ENCODE results near the gene TBX1.

The TBX1 gene

DNA sequence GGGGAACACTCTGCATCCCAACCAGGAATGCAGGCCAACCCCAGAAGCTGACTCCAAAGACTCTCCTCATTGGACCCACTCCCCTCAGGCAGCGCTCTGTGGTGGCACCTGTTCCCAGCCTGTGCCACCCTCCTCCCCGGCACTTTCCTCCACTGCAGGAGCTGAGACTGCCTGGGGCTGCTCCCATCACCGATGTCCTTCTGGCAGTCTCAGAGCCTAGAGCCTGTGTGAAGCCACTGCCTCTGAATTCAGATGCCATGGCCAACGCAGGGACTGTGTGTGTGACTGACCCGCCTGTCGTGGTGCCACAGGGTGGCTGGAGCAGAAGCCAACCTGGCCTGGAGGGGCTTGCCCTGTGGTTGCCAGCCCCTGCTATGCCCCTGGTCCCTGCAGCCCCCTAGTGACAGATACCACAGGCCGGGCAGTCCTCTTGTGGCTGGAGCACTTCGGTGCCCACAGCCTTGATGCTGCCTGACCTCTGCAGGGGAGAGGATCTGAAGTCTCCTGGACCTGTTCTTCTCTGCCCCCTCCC lies 43.2 kb downstream of the TBX1 start:
- no peak overlapping the region for H3K27ac ChIP-seq
- H3K4me3 ChIP-seq (ENCODE audit: low read depth, low read length) = no peak overlapping the region
- in situ Hi-C loops (cut with HindIII; ENCODE audit: low pct_ligation_motif_present, low sequenced_read_pairs) = no loop called here
- DNase-seq = no peak
- no peaks in the 10 kb centered on the region for H3K27me3 ChIP-seq (replicated peaks)
- TF ChIP-seq, protein P1, sequence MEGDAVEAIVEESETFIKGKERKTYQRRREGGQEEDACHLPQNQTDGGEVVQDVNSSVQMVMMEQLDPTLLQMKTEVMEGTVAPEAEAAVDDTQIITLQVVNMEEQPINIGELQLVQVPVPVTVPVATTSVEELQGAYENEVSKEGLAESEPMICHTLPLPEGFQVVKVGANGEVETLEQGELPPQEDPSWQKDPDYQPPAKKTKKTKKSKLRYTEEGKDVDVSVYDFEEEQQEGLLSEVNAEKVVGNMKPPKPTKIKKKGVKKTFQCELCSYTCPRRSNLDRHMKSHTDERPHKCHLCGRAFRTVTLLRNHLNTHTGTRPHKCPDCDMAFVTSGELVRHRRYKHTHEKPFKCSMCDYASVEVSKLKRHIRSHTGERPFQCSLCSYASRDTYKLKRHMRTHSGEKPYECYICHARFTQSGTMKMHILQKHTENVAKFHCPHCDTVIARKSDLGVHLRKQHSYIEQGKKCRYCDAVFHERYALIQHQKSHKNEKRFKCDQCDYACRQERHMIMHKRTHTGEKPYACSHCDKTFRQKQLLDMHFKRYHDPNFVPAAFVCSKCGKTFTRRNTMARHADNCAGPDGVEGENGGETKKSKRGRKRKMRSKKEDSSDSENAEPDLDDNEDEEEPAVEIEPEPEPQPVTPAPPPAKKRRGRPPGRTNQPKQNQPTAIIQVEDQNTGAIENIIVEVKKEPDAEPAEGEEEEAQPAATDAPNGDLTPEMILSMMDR (IDR thresholded peaks at IDR 0.05; ENCODE audit: low read depth, low read length, missing control alignments) = no peak
- no peaks in the 10 kb centered on the region for H3K36me3 ChIP-seq (replicated peaks)

DNA sequence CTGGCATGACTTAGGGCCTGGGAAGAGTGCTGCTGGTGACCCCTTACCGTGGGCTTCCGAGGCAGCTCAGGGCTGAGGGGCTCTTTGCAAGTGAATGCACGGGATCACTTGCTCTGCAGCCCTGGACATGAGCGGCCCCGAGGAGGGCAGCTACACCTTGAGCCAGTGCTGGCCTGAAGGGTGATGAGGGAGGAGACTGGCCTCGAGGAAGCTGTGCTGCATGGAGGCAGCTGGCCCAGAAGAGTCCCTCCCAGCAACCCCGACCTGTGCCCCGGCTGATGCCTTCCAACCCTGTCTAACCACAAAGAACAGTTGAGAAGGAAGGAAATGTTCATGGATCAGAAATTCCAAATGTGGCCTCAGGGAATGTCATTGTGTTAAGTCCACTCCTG lies 45.2 kb downstream of the TBX1 start:
- no peak overlapping the region for H3K27ac ChIP-seq
- no peaks in the 10 kb centered on the region for H3K27me3 ChIP-seq (replicated peaks)
- no peak for DNase-seq
- in situ Hi-C loops (cut with HindIII; ENCODE audit: low pct_ligation_motif_present, low sequenced_read_pairs) = no loop called here
- no peaks in the 10 kb centered on the region for H3K36me3 ChIP-seq (replicated peaks)
- no peak overlapping the region for H3K4me3 ChIP-seq (ENCODE audit: low read depth, low read length)
- TF ChIP-seq, protein P1 (IDR thresholded peaks at IDR 0.05; ENCODE audit: low read depth, low read length, missing control alignments) = no peak

DNA sequence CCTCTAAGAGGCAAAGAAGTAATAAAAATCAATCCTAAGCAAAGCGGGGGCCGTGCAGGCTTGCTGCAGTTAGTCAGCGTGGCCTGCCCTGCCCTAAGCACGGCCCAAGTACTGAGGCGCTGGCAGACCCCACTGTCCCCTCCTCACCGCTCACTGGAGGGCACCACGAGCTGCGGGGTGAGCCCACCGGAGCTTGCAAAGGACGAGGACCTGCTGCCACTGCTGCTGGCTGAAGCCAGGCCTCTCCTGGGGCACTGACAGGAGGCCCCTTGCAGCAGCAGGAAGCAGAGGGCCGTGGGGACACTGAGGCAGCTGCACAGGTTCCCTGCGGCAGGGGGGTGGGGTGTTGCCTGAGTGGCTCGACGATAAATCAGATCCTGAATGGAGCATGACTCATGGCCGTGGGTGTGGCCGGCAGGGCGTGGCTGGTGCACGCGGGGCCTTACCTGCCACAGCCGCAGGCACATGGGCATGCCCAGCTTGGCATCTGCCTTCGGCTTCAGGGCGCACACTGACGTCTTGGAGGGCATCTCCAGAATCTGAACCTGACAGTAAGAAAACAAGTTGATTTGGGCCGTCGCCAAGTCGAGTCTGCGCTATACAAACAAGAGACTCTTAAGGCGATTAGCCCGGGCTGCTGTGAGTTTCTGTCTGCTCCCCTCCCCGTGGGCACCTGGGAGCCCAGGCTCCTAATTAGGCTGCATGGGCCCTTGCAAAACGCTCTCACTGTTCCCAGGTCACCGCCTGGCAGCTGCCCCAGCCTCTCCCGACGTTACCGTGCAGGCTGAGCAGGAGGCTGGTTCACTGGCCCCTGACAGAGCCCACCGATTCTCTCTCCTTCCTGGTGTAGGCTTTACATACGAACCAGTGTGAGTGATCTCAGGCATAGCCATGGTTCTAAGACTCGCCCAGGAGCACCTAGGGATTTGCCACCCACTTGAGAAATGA lies 45.9 kb downstream of the TBX1 start:
- no peaks in the 10 kb centered on the region for H3K27me3 ChIP-seq (replicated peaks)
- DNase-seq = no peak
- no peak overlapping the region for H3K27ac ChIP-seq
- H3K36me3 ChIP-seq (replicated peaks) = no peaks in the 10 kb centered on the region
- H3K4me3 ChIP-seq (ENCODE audit: low read depth, low read length) = no peak overlapping the region
- TF ChIP-seq, protein P1 (IDR thresholded peaks at IDR 0.05; ENCODE audit: low read depth, low read length, missing control alignments) = no peak
- in situ Hi-C loops (cut with HindIII; ENCODE audit: low pct_ligation_motif_present, low sequenced_read_pairs) = no loop called here

DNA sequence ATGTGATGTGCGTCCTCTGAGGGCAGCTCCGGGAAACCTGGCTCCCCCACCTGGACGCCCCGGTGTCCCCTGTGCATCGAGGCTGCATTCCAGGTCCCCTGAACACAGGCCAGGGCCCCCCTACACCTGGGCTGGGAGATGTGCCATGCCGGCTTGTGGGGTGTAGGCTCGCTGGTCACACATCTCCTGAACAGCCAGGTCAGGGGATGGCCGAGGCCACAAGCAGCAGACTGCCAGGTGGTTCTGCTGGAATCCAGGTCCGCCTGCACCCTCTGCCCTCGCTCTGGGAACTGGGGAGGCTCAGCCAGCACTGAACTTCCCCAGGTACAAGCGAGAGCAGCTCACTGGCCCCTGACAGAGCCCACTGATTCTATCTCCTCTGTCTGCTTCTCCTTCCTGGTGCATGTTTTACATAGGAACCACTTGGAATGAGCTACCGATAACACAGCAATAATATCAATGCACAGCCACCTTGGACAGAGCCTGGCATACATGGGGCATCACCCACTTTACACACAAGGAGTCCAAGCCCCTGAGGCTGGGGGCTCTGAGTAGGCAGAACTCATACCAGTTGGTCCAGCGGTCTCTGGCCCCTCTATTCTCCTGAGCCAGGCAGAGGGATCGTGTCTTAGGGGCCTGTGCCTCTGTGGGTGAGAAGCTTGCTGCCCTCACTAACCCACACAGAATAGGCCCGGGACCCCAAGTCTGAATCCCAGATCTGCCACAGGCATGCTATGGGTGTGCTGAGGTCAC lies 46.8 kb downstream of the TBX1 start:
- DNase-seq = no peak
- TF ChIP-seq, protein P1 (IDR thresholded peaks at IDR 0.05; ENCODE audit: low read depth, low read length, missing control alignments) = no peak
- Histone ChIP-seq H3K4me3 (ENCODE audit: low read depth, low read length) (no peak overlapping the region), H3K36me3 (replicated peaks) (no peaks in the 10 kb centered on the region), H3K27me3 (replicated peaks) (no peaks in the 10 kb centered on the region), H3K27ac (no peak overlapping the region)
- in situ Hi-C loops (cut with HindIII; ENCODE audit: low pct_ligation_motif_present, low sequenced_read_pairs) = no loop called here

DNA sequence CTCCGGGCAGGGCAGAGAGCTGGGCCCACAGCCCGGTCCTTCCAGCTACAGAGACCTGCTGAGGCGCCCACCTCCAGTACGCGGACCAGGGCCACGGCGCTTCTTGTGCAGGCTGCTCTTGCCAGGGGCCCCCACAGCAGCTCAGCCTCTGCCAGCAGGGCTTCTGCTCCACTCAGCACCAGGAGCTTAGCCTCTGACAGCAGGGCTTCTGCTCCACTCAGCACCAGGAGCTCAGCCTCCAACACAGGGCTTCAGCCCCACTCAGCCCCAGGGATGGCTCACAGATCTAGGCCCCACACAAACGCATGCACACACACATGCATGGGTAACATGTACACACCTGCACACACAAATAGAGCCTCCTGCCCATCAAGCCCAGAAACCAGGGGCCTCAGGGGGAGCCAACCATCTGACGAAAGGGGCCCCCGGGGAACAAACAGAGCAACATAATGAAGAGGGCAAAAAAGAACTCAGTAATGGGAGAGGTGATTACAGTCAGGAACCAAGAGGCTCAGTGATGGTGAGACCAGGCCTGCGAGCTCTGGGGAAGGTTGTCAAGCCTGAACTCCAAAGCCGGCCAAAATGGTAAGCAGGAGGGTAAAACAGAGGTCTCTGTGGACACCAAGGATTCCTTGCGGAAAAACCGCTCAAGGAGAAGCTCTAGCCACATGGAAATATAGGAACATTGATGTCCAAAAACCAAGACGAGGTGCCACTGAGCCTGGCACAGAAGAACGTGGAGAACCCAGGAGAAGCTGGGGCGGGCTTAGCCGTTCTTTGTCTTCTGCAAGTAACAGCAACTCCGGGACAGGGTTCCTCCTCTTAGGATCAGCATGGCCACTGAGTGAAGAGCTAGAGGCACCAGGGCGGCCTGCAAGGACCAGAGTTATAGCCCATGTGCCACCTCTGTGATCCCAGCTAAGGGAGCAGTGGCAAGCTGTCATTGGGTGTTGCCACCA lies 47.6 kb downstream of the TBX1 start:
- no peaks in the 10 kb centered on the region for H3K36me3 ChIP-seq (replicated peaks)
- no peak for DNase-seq

More for the DNA sequence above, 47.6 kb downstream of the TBX1 start:
- Histone ChIP-seq H3K4me3 (ENCODE audit: low read depth, low read length) (no peak overlapping the region), H3K27ac (no peak overlapping the region), H3K27me3 (replicated peaks) (no peaks in the 10 kb centered on the region)
- in situ Hi-C loops (cut with HindIII; ENCODE audit: low pct_ligation_motif_present, low sequenced_read_pairs) = no loop called here
- TF ChIP-seq, protein P1 (IDR thresholded peaks at IDR 0.05; ENCODE audit: low read depth, low read length, missing control alignments) = no peak

Measured in brain microvascular endothelial cell (primary cell).